Common myeloid progenitor, CD34-positive (primary cell): ENCODE data around the gene HELZ2.
A peak's percentile ranks its signal among the peaks of the same experiment; 100 is the strongest.

Source experiments
- CTCF ChIA-PET: fragments of 350-600 bp; sonication (Branson Sonifier 250); formaldehyde crosslinking; loops from one replicate; lab custom pipeline; 2021; ENCODE audit warnings: antibody characterized with exemption; lab: Charles Lee
- POLR2A ChIA-PET: fragments of 350-600 bp; sonication (Branson Sonifier 250); formaldehyde crosslinking; loops from one replicate; lab custom pipeline; 2021; ENCODE audit warnings: antibody characterized with exemption; lab: Charles Lee
- DNase-seq, 3 donors: peaks; one replicate each; pipeline versions ENCODE4 v3.0.0 to v3.0.0-alpha.2; 2013
- H3K27ac ChIP-seq, 2 experiments: 1 replicate in 1 of 2; 2 replicates in 1 of 2; pipeline ENCODE4 v1.7.0; 2013; ENCODE audit warnings: inconsistent platforms in 2 of 2, low read length in 2 of 2, mild to moderate bottlenecking in 2 of 2, low read depth in 1 of 2, moderate library complexity in 1 of 2; ENCODE audit not compliant: severe bottlenecking in 2 of 2, insufficient read depth in 1 of 2, poor library complexity in 1 of 2
- H3K27me3 ChIP-seq, 5 experiments: replicated peaks in 2 of 5; 1 replicate in 3 of 5; 2 replicates in 2 of 5; pipeline versions ENCODE4 v1.6.1 to v1.7.0; 2013; ENCODE audit warnings: low read length in 4 of 5, mild to moderate bottlenecking in 2 of 5, moderate library complexity in 2 of 5, inconsistent platforms in 1 of 5; ENCODE audit not compliant: insufficient read depth in 5 of 5, control insufficient read depth in 4 of 5
- H3K36me3 ChIP-seq, 4 experiments: 1 replicate in 2 of 4; 2 replicates in 2 of 4; pipeline versions ENCODE4 v1.6.1 to v1.7.0; 2013; ENCODE audit warnings: low read length in 3 of 4, control low read depth in 1 of 4, mild to moderate bottlenecking in 1 of 4; ENCODE audit not compliant: control insufficient read depth in 4 of 4, insufficient read depth in 4 of 4
- H3K4me1 ChIP-seq, 4 experiments: 1 replicate in 3 of 4; 2 replicates in 1 of 4; pipeline versions ENCODE4 v1.6.1 to v1.7.1; 2013; ENCODE audit warnings: low read length in 3 of 4, mild to moderate bottlenecking in 3 of 4, control low read depth in 1 of 4, inconsistent platforms in 1 of 4, moderate library complexity in 1 of 4; ENCODE audit not compliant: control insufficient read depth in 4 of 4, insufficient read depth in 4 of 4; ENCODE audit errors: control extremely low read depth in 1 of 4
- H3K4me3 ChIP-seq, 7 experiments: 1 replicate in 4 of 7; 2 replicates in 3 of 7; pipeline versions ENCODE4 v1.5.1 to v1.7.0; 2013; ENCODE audit warnings: mild to moderate bottlenecking in 7 of 7, low read length in 6 of 7, moderate library complexity in 6 of 7, inconsistent platforms in 2 of 7, low read depth in 2 of 7, control low read depth in 1 of 7; ENCODE audit not compliant: insufficient read depth in 4 of 7, control insufficient read depth in 1 of 7; ENCODE audit errors: extremely low read depth in 1 of 7
- H3K9me3 ChIP-seq, 5 experiments: 1 replicate in 4 of 5; 2 replicates in 1 of 5; pipeline versions ENCODE4 v1.6.1 to v1.7.1; 2013; ENCODE audit warnings: low read length in 4 of 5, mild to moderate bottlenecking in 2 of 5, inconsistent platforms in 1 of 5, low read depth in 1 of 5, moderate library complexity in 1 of 5; ENCODE audit not compliant: control insufficient read depth in 4 of 5, insufficient read depth in 2 of 5; ENCODE audit errors: control extremely low read depth in 1 of 5
- WGBS: methylation state at CpG from one replicate; pipeline ENCODE4 v1.1.5; 2013; ENCODE audit not compliant: insufficient coverage; 5-methylcytosine and 5-hydroxymethylcytosine counted together

HELZ2 gene

DNA sequence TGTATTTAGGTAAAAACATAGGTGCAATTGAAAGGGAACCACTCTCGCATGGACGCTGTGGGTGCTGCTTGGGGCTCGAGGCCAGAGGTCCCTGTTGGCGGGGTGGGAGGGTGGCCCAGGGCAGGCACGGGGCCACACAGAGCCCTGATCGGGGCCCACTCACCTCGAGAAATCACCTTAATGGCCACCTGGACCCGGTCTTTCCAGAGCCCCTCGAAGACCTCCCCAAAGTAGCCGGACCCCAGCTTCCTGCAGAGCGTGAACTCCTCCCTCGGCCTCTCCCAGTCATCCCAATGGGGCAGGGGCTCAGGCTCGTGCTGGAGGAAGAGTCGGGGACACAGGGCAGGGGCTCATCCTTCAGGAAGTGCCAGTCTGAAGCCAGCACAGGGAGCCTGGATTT is 40.7 kb downstream of the HELZ2 start:
- WGBS = 90% methylated on average over 10 of the region's 14 CpGs
- Histone ChIP-seq H3K27me3 (peaks cover 0 to 3% (median 0%) of the 10 kb centered on the region in 5 experiments), H3K27ac (no peak overlapping the region), H3K9me3 (no peaks in the 10 kb centered on the region), H3K4me3 (no peak overlapping the region), H3K4me1 (peaks cover 0 to 17% (median 15%) of the 10 kb centered on the region in 4 experiments), H3K36me3 (no peaks in the 10 kb centered on the region)
- ChIA-PET POLR2A (no interaction called here), CTCF (no interaction called here)
- DNase-seq = no peak

DNA sequence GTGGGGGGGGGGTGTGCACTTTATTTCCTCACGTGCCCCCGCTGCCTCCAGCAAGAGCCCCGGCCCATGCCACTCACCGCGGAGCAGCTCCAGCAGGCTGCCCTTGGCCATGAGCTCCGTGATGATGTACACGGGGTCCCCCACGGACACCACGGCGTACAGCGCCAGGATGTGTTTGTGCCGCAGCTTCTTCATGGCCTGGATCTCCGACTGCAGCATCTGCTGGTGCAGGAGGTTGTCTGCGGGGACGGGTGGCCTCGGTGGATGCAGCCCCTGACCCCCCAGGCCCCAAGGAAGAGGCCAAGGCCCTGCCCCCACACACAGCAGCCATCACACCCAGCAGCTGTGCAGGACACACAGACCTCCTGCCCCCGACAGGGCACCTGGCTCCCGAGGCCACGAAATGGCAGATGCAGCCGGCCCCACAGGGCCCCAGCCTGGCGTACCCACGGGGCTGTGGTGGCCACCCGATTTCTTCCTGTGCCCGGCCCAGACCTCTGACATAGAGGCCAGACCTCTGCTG is 41.5 kb downstream of the HELZ2 start:
- POLR2A ChIA-PET = interaction anchor here (1.1 kb wide), 1 partner anchor 11 kb away, joined by 3 read pairs; no protein-coding TSS in a partner anchor
- 89% methylated on average over 17 of the region's 24 CpGs for WGBS
- DNase-seq = no peak
- CTCF ChIA-PET = interaction anchor here (0.8 to 2.9 kb wide), 2 partner anchors 9 to 11 kb away, joined by 3 to 12 read pairs; partner anchors contain the start of gene PPDPF
- no peaks in the 10 kb centered on the region for H3K9me3 ChIP-seq
- peaks cover 0 to 3% (median 0%) of the 10 kb centered on the region in 5 experiments for H3K27me3 ChIP-seq
- no peak overlapping the region for H3K27ac ChIP-seq
- no peak overlapping the region for H3K4me3 ChIP-seq
- H3K4me1 ChIP-seq = peaks cover 0 to 10% (median 8%) of the 10 kb centered on the region in 4 experiments
- no peaks in the 10 kb centered on the region for H3K36me3 ChIP-seq

DNA sequence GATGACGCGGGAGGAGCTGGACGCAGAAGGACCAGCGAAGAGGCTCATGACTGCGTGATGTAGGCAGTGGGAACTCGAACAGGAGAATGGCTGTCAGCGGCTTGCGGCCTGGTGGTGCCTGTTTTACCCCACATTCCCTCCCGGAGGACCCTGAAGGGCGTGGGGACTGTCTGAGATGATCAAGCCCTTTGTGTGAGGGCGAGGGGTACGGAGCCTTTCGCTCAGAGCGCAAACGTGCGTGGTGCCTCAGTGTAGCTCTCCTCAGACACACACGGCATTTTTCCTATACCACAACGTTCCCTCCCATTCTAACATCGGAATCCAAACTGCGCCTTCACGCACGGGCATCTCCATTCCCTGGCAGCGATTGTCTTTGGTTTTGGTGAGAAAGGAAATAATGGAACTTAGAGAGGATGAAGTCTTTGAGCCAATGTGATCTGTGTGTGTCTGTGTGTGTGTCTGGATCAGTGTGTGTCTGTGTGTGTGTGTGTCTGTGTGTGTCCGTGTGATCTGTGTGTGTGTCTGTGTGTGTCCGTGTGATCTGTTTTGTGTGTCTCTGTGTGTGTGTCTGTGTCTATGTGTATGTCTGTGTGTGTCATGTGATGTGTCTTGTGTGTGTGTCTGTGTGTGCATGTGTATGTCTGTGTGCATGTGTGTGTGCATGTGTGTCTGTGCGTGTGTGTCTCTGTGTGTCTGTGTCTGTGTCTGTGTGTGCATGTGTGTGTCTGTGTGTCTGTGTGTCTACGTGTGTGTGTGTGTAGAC is 42.2 kb downstream of the HELZ2 start:
- POLR2A ChIA-PET = interaction anchor here (1.1 kb wide), 1 partner anchor 11 kb away, joined by 3 read pairs; no protein-coding TSS in a partner anchor
- H3K27me3 ChIP-seq = peaks cover 0 to 3% (median 0%) of the 10 kb centered on the region in 5 experiments
- no peak overlapping the region for H3K27ac ChIP-seq
- CTCF ChIA-PET = interaction anchor here (0.8 to 2.9 kb wide), 2 partner anchors 8 to 10 kb away, joined by 3 to 12 read pairs; partner anchors contain the start of gene PPDPF
- H3K36me3 ChIP-seq = no peaks in the 10 kb centered on the region
- peaks cover 0 to 3% (median 1%) of the 10 kb centered on the region in 4 experiments for H3K4me1 ChIP-seq
- peak in 1 of 3 donors; percentile 31 for DNase-seq
- H3K9me3 ChIP-seq = no peaks in the 10 kb centered on the region
- WGBS = 93% methylated on average over 19 of the region's 27 CpGs
- H3K4me3 ChIP-seq = no peak overlapping the region

DNA sequence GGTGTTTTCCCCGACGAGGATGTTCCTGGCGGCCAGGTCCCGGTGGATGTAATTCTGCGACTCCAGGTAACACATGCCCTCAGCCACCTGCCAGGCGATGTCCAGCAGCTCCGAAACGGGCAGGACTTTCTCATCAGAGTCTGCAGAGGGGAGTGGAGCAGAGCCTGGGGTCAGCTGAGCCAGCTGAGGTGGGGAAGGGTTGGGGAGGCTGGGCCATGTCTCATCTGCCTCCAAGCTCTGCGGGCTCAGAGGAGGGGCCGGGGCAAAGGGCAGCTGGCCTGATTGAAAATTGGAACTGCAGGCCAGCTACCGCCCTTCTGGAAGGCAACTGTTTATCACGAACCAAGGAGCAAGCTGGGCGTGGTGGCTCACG is 43.3 kb downstream of the HELZ2 start:
- no peak overlapping the region for H3K4me3 ChIP-seq
- H3K9me3 ChIP-seq = no peaks in the 10 kb centered on the region
- H3K36me3 ChIP-seq = no peaks in the 10 kb centered on the region
- WGBS = 88% methylated on average over 12 of the region's 14 CpGs
- H3K27me3 ChIP-seq = peaks cover 0 to 3% (median 0%) of the 10 kb centered on the region in 5 experiments
- ChIA-PET CTCF (interaction anchor here (0.8 to 2.9 kb wide), 2 partner anchors 9 kb away, joined by 3 to 12 read pairs; partner anchors contain the start of gene PPDPF), POLR2A (no interaction called here)
- no peak overlapping the region for H3K27ac ChIP-seq
- DNase-seq = no peak
- H3K4me1 ChIP-seq = peaks cover 0 to 5% (median 4%) of the 10 kb centered on the region in 4 experiments

DNA sequence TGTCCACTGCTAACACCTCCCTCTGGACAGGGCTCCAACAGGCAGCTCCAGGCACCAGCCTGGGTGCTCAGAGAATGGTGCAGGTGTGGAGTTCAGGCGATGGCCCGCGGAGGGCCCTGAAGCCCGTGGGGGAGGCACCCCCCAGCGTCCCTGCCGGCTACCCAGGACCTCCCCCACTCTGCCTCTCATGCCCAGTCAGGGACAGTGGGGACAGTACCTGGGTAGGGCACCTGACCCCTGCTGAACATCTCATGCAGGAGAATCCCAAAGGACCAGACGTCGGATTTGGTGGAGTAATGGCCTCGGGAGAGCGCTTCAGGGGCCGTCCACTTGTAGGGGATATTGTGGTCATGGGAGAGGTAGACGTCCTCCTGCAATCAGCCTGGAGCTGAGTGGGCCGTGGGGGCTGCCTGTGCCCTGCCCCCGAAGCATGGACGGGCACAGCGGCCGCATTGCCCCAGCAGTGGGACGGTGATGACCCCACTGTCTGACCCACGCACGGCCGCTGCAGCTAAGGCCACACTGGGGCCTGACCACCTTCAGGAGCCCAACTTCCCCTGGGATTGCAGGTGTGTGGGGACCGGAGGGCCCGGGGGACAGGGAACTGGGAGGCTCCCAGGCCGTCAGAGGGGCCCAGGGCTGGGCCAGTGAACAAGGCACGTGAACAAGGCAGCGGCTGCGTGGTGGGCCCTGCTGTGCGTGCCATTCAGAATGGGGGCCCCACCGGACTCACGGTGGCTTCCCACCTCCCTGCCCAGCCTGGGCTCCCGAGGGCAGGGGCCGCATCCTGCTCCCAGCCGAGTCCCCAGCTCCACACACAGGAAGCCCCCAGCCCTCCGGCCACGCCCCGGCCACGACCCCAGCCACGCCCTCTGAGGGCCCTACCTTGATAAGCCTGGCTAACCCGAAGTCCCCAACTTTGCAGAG is 43.9 kb downstream of the HELZ2 start:
- Histone ChIP-seq H3K4me1 (peaks cover 0 to 6% (median 5%) of the 10 kb centered on the region in 4 experiments), H3K27me3 (peaks cover 0 to 3% (median 0%) of the 10 kb centered on the region in 5 experiments), H3K36me3 (no peaks in the 10 kb centered on the region), H3K27ac (no peak overlapping the region), H3K4me3 (no peak overlapping the region), H3K9me3 (no peaks in the 10 kb centered on the region)
- POLR2A ChIA-PET = no interaction called here
- WGBS = 85% methylated on average over 38 of the region's 39 CpGs
- CTCF ChIA-PET = interaction anchor here (0.8 to 2.9 kb wide), 2 partner anchors 8 kb away, joined by 3 to 12 read pairs; partner anchors contain the start of gene PPDPF
- DNase-seq = no peak

DNA sequence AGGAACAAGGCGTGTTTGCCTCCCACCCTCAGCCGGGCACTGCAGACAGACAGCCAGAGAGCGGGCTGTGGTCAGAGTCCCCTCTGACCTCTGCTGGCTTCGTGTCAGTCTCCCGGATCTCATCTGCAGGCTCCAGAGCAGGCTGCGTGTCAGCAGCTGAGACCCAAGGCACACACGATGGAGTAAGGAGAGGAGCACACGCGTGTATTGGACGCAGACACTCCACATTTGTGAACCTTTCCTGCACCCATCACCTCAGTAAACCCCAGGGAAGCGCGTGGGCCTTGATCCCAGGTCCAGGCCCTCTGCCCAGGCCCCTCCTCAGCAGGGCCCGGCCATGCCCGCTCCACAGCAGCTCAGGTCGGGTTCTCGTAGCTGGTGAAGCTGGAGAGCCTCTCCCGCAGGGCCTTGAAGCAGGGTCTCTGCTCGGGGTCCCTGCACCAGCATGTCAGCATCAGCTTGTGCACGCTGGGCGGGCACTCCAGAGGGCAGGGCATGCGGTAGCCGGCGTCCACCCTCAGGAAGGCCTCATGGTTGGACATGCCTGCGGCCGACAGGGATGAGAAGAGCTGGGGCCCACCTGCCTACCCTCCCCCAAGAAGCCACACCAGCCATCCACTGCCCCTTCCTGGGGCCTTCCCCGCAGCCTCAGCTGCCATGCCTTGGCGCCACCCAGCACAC is 44.7 kb downstream of the HELZ2 start:
- Histone ChIP-seq H3K27ac (no peak overlapping the region), H3K4me1 (peaks cover 0 to 6% (median 5%) of the 10 kb centered on the region in 4 experiments), H3K4me3 (no peak overlapping the region), H3K9me3 (no peaks in the 10 kb centered on the region), H3K36me3 (no peaks in the 10 kb centered on the region), H3K27me3 (peaks cover 0 to 3% (median 0%) of the 10 kb centered on the region in 5 experiments)
- no peak for DNase-seq
- CTCF ChIA-PET = interaction anchor here (0.8 to 2.9 kb wide), 2 partner anchors 8 to 9 kb away, joined by 3 to 12 read pairs; partner anchors contain the start of gene PPDPF
- POLR2A ChIA-PET = interaction anchor here (0.6 to 1.3 kb wide), 3 partner anchors 8 to 1029 kb away, joined by 3 to 8 read pairs (median 3); partner anchors contain the start of gene PTK6
- 96% methylated on average over 19 of the region's 27 CpGs for WGBS
